ENCODE results near the gene CD3G. TPM values are rescaled to one million over a fixed set of nuclear protein-coding genes. Genes with fewer than 3 reads are reported as not detected.

Gene CD3G
- total RNA-seq, 1 donor from 2014 or later, result 143 TPM

Other genes with a start within 250 kb of the CD3G start
- gene SCN4B, start 191.5 kb upstream of the CD3G start, total RNA-seq, result 0.07 and 0.36 TPM in 2 replicates
- gene SCN2B, start 167.7 kb upstream of the CD3G start, total RNA-seq, result 0.02 and 0.05 TPM in 2 replicates
- 303 and 318 TPM in 2 replicates for gene JAML, start 119.3 kb upstream of the CD3G start, total RNA-seq
- gene MPZL3, start 92.0 kb upstream of the CD3G start, total RNA-seq, result 64.6 and 65.4 TPM in 2 replicates
- gene MPZL2, start 80.0 kb upstream of the CD3G start, total RNA-seq, result 18.5 and 19.3 TPM in 2 replicates
- 571 TPM in 2 replicates for gene CD3E, start 39.6 kb upstream of the CD3G start, total RNA-seq
- gene CD3D, start 1.6 kb upstream of the CD3G start, total RNA-seq, result 381 and 400 TPM in 2 replicates
- gene UBE4A, start 15.3 kb downstream of the CD3G start, total RNA-seq, result 46.3 and 47.9 TPM in 2 replicates
- gene ATP5MG, start 57.3 kb downstream of the CD3G start, total RNA-seq, result 220 and 228 TPM in 2 replicates
- gene KMT2A, start 92.1 kb downstream of the CD3G start, total RNA-seq, result 70.7 and 73.2 TPM in 2 replicates
- 0.38 and 0.65 TPM in 2 replicates for gene TTC36, start 183.1 kb downstream of the CD3G start, total RNA-seq
- 13.0 and 14.1 TPM in 2 replicates for gene TMEM25, start 186.8 kb downstream of the CD3G start, total RNA-seq
- gene IFT46, start 221.6 kb downstream of the CD3G start, total RNA-seq, result 17.6 and 19.1 TPM in 2 replicates
- 147 and 150 TPM in 2 replicates for gene ARCN1, start 228.1 kb downstream of the CD3G start, total RNA-seq

Data from activated CD4-positive, alpha-beta T cell treated with anti-CD3 and anti-CD28 coated beads, Interleukin-2, amount 10 ng/mL, durations not matched to agents 24 days and 14 days (primary cell).